ENCODE data around the gene SPDYE8.
"Not testable (repeated sequence)": the region's sequence is repeated elsewhere in the genome, so short reads cannot be mapped to it uniquely, and the experiment has no call there.

Gene SPDYE8

DNA sequence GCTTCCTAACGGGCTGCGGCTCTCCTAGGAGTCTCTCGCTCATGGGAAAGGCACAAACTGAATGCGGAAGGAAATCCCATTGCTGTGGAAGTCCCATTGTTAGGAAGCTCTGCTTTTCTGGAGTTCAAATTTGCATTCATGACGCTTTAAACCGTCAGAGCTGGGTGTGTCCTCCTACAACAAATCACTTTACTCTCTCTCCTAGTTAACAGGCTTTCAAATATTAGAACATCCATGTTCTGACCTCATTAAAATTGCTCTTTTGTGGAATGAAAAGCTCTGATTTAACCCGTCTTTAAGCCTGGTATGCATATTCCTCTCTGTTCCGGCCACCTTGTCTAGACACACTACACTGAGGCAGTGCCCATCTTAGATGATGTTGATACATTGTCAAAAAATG is at the start of gene SPDYE8:
SPDYE8 (minus strand) TSS at position 101 of the 400 bp plus-strand sequence. CDS start 1,800 bp downstream, outside the sequence.
- in situ Hi-C loops (cut with HindIII; ENCODE audit: low sequenced_read_pairs): not testable (repeated sequence)

DNA sequence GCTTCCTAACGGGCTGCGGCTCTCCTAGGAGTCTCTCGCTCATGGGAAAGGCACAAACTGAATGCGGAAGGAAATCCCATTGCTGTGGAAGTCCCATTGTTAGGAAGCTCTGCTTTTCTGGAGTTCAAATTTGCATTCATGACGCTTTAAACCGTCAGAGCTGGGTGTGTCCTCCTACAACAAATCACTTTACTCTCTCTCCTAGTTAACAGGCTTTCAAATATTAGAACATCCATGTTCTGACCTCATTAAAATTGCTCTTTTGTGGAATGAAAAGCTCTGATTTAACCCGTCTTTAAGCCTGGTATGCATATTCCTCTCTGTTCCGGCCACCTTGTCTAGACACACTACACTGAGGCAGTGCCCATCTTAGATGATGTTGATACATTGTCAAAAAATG is 28.2 kb upstream of the SPDYE8 start, which contains the start of gene SPDYE11:
SPDYE11 (minus strand) TSS at position 101 of the 400 bp plus-strand sequence. CDS start 1,800 bp downstream, outside the sequence.
- in situ Hi-C loops (cut with HindIII; ENCODE audit: low sequenced_read_pairs): not testable (repeated sequence)

DNA sequence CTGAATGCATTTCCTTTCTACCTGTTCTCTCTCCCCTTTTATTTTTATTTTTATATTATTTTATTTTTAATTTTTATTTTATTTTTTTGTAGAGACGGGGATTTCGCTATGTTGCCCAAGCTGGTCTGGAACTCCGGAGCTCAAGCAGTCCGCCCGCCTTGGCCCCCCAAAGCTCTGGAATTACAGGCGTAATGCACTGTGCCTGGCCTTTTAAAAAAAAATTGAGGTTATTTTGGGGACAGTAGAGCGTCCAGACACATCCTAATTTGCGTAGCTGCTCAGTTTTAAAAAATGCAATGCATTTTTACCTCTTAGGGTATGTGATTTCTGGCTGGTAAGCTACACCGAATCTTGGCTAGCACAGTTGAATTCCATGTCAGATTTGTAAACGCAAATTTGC is 23.1 kb downstream of the SPDYE8 start:
- in situ Hi-C loops (cut with HindIII; ENCODE audit: low sequenced_read_pairs): not testable (repeated sequence)

DNA sequence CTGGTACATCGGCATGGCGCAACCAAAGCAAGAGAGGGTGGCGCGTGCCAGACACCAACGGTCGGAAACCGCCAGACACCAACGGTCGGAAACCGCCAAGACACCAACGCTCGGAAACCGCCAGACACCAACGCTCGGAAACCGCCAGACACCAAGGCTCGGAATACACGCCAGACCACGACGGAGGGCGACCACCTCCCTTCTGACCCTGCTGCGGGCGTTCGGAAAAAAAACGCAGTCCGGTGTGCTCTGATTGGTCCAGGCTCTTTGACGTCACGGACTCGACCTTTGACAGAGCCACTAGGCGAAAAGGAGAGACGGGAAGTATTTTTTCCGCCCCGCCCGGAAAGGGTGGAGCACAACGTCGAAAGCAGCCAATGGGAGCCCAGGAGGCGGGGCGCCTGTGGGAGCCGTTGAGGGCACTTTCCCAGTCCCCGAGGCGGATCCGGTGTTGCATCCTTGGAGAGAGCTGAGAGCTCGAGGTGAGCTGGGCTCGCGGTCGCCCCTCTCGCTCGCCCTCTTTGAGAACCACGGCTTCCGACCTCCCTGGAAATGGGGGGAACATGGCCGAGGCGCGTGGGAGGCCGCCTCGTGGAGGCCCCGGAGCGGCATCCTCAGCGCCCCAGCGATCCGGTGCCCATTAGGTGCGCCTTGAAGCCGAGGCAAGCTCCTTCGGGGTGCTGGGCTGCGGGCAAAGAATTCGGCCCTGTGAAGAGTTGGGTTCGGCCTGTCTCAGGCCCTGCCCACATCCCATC is 23.7 kb downstream of the SPDYE8 start:
- in situ Hi-C loops (cut with HindIII; ENCODE audit: low sequenced_read_pairs): not testable (repeated sequence)

GRCh38 chr7:73005356-73005692 is 24.2 kb downstream of the SPDYE8 start:
- in situ Hi-C loops (cut with HindIII; ENCODE audit: low sequenced_read_pairs): not testable (repeated sequence)

- in situ Hi-C loops (cut with HindIII; ENCODE audit: low sequenced_read_pairs): not testable (repeated sequence)
These were observed 31.6 kb downstream of the SPDYE8 start for GRCh38 chr7:72997887-72998468.

GRCh38 chr7:72997447-72997846 is 32.1 kb downstream of the SPDYE8 start:
- in situ Hi-C loops (cut with HindIII; ENCODE audit: low sequenced_read_pairs): not testable (repeated sequence)

DNA sequence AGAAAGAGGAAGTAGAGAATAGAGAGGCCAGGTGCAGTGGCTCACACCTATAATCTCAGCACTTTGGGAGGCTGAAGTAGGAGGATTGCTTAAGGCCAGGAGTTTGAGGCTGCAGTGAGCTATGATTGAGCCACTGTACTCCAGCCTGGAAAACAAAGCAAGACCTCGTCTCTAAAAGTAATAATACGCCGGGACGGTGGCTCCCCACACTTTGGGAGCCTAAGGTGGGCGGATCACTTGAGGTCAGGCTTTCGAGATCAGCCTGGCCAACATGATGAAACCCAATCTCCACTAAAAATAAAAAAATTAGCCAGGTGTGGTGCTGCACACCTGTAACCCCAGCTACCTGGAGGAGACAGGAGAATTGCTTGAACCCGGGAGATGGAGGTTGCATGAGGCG is 34.1 kb downstream of the SPDYE8 start:
- in situ Hi-C loops (cut with HindIII; ENCODE audit: low sequenced_read_pairs): not testable (repeated sequence)

DNA sequence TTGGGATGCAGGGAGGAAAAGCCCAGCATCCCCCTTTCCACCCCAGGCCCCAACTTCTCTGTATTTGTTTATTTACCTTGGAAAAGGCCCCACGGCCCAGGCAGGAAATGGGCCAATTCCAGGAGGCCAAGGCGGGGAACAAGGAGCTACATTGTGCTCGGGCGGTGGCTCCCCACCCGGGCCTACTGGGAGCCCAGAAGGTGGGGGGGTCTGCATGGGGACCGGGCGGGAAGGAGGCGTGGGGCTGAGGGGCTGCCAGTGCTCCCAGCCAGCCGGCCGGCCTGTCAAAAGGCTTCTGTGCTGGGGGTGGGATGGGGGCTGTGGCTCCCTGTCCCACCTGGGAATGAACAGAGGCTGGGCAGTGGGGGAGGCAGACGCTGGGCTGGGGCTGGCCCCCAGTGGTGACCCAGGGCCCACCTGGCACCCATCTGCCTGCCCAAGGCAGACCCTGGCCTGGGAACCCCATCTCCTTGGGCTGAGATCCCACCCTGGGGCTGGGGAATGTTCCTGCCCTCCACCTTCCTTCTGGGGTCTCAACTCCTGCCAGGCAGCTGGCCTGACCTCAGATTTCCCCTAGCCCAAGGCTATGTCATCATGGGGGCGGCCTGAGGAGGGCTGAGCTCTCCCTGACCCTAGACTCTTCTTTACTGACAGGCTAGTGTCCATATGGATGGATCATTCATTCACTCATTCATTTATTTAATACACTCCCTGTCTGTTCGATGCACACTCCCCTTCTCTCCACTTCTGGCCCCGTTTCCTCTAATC is 39.2 kb downstream of the SPDYE8 start:
- in situ Hi-C loops (cut with HindIII; ENCODE audit: low sequenced_read_pairs): not testable (repeated sequence)

- in situ Hi-C loops (cut with HindIII; ENCODE audit: low sequenced_read_pairs): not testable (repeated sequence)
These were observed 47.5 kb downstream of the SPDYE8 start for GRCh38 chr7:72982084-72982483.

DNA sequence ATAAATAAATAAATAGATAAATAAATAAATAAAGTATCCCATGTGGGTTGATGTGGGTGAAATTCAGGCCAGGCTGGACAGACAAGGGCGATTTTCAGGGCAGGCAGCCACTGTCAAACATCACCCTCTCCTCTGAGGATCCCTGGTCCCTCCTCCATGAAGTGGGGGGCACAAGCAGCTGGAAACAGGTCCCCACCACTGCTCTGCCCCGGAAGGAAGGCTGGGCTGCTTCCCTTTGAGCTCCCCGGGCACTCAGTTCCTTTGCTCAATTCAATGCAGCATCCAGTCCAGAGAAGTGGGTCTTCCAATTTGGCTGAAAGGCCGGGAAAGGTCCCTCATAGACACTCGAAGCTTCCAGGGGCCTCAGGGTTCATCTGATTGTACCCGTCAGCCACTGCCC is 49.2 kb downstream of the SPDYE8 start:
- in situ Hi-C loops (cut with HindIII; ENCODE audit: low sequenced_read_pairs): not testable (repeated sequence)

DNA sequence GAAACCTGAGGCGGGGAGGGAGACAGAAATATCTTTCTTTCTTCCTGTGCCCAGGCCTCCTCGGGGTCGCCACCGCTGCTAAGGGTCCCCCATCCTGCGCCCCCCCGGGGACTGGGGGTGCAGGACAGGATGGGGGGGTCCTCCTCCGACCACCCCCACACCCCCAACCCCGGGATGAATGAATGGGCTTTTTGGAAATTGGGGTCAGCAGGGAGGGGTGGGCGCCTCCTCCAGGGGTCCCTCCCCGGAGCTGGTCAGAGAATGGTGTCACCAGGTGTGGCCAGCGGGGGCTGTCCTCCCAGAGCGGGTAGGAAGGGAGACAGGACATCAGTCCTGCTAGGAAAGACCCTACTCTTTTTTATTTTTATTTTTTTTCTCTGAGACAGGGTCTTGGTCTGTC is 53.1 kb downstream of the SPDYE8 start:
- in situ Hi-C loops (cut with HindIII; ENCODE audit: low sequenced_read_pairs): not testable (repeated sequence)

GRCh38 chr7:72975656-72976286 is 53.8 kb downstream of the SPDYE8 start:
- in situ Hi-C loops (cut with HindIII; ENCODE audit: low sequenced_read_pairs): not testable (repeated sequence)

DNA sequence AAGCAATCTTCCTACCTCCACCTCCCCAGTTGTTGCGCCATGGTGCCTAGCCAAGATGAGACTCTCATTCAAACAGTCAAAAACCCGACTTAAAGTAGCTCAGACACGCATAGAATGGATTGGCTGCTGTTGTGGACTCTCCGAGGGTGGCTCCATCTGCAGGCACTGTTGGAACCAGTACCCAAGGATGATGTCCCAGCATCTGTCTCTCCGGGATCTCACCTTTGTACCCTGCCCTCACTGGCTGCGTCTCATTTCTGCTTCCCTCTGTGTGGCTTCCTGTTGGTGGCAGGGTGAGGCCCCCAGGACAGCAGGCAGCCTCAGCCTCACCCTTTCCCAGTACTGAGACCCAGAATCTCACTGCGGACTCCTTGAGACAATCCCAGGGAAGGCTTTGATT is 54.8 kb downstream of the SPDYE8 start:
- in situ Hi-C loops (cut with HindIII; ENCODE audit: low sequenced_read_pairs): not testable (repeated sequence)

DNA sequence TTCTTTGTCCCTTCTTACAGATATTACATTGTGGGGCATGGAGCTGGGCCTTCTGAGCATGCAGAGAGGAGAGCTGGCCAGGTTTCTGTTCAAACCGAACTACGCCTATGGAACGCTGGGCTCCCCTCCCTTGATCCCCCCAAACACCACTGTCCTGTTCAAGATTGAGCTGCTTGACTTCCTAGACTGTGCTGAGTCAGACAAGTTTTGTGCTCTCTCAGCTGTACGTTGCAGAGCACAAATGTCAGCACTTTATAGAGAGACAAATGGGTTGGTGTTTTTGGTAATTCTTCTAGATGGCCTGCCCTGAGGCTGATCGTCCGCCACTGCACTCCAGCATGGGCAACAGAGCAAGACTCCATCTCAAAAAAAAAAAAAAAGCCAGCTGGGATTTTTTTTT is 58.1 kb downstream of the SPDYE8 start:
- in situ Hi-C loops (cut with HindIII; ENCODE audit: low sequenced_read_pairs): not testable (repeated sequence)
